Thyroid gland (tissue), 4 donors: ENCODE results near the gene COG3.

Experiments used
- CTCF ChIP-seq, 6 experiments: fragments of 200-600 bp in 3 of 6; fragments of 450-650 bp in 3 of 6; sonication (generic) in 3 of 6; IDR thresholded peaks; one replicate each; pipeline ENCODE4 v1.5.1; 2016 to 2019; ENCODE audit warnings: antibody characterized with exemption in 6 of 6, mild to moderate bottlenecking in 2 of 6, inconsistent platforms in 1 of 6, moderate library complexity in 1 of 6
- POLR2A ChIP-seq, 2 donors: fragments of 450-650 bp; IDR thresholded peaks; one replicate each; pipeline ENCODE4 v1.6.1; 2017; ENCODE audit warnings: antibody characterized with exemption in 2 of 2, mild to moderate bottlenecking in 2 of 2, moderate library complexity in 1 of 2

- TF ChIP-seq POLR2A (IDR thresholded peaks at IDR 0.05) (no peak), CTCF (IDR thresholded peaks at IDR 0.05) (no peak)
These were observed 26.8 kb upstream of the COG3 start for GRCh38 chr13:45437947-45438346.
